NCI-H2171 treated with DMSO at 0.1 percent for 48 hours (cell line): ENCODE measurements around the gene TIAM2.
"Not testable (repeated sequence)": the region's sequence is repeated elsewhere in the genome, so short reads cannot be mapped to it uniquely, and the experiment has no call there.

Experiments used
- DNase-seq: peaks from one replicate; lab custom pipeline; 2025; lab: John Stamatoyannopoulos, UW

The TIAM2 gene

DNA sequence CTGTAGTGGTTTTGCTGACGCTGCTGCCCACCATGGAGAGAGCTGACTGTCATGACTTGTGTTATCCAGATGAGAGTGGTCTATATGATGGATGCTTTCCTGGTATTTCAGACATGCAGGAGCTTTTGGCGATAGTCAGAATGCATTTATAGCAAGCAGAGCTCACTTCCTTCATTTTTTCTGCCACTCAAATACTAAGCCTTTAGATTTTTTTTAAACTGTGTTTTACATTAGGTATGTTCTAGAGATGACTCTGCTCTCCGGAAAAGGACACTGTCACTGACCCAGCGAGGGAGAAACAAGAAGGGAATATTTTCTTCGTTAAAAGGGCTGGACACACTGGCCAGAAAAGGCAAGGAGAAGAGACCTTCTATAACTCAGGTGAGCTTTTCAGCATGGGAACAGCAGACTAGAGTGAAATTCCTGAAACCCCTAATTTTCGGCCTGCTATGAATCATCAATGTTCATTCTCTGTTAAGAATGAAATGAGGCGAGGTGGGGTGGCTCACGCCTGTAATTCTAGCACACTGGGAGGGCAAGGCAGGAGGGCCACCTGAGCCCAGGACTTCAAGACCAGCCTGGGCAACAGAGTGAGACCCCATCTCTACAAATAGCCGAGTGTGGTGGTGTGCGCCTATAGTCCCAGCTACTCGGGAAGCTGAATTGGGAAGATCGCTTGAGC, 170.1 kb downstream of the TIAM2 start:
- no peak for DNase-seq

DNA sequence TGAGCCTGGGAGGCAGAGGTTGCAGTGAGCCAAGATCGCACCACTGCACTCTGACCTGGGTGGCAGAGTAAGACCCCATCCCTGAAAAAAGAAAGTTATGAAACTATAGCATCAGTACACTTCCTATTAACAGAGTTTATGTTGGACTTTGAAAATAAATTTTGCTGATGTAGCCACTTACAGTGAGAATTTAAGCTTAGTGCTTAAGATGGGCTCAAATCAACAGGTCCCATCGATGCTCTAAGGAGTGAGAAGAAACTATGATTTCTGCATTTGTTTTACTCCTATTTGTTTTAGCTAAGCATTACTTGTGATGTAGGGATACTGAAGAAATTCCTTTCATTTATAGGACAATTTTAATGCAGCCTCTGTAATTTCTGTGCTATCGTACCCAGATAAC, 175.4 kb downstream of the TIAM2 start:
- DNase-seq: no peak

DNA sequence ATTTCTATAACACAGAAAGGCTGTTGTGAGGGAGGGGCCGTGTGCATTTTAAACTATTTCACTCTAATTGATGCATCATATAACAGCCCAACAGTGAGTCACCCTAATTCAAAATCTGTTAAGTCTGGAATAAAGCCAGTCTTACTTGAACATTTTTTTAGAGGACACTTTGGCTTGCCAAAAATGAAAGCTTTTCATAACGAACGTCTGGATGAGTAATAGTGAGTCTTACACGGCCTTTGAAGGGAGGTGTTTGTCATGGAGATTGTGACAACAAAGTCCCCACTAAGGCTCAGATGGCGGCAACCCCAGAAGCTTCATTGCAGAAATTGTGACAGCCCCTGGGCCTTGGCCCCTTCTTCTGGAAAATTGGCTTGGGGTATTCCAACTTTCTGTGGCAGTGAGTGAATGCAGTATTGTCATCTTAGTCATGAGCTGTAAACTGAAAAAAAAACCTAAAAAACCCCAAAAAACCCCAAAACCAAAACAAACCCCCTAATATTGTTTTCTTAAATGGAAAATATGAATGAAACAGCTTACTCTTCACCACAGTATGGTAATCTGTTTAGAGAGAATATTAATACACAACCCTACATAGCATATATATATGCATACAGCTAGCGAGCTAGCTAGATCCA, 176.1 kb downstream of the TIAM2 start:
- peak; percentile 86 for DNase-seq

DNA sequence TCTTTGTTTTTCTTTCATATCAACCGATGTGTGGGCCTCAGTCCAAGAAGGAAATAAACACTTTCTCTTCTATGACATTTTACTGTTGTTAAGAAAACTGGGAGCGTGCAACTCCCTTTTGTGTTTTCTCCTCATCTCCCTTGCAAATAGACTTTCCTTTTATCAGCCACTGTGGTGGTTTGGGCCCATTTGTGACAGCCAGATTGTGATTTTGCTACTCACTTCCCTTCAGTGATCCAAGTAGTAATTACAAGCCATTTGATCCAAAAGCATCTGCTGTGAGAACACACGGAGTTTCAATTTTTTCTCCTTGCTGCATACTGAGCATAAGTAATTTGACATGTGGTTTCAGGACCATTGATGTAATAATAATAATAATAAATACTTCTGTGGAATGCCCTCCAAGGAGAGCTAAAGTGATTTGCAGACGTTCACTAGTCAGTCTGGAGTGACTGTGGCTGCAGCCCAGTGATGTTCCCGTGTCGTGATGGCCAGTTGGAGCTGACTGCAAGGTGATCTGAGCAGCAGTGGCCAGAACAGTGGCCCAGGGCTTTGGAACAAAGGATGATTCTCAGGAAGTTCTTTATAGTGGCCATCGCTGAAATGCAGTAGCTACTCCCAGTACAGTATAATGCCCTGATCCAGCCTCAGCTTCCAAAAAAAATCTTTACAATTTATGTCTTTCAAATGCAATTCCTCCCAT, 176.8 kb downstream of the TIAM2 start:
- DNase-seq: peak; percentile 93

DNA sequence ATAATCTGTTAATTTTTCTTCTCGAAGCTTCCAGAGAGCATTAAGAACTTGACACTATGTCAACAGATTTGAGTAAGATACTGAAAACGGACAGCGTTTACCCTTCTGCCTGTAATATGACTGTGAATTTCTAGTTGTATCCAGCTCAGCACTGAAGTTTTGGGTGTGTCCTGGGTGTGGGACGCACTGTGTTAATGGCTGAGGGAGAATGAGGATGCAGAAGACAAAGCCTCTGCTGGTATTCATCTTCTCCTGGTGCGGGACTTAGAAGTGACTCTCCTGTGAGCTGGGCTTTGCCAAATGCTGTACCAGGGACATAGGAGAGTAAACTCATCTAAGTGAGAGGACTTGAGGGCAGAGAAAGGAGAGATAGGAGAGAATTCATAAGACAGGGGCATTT, 178.4 kb downstream of the TIAM2 start:
- no peak for DNase-seq

DNA sequence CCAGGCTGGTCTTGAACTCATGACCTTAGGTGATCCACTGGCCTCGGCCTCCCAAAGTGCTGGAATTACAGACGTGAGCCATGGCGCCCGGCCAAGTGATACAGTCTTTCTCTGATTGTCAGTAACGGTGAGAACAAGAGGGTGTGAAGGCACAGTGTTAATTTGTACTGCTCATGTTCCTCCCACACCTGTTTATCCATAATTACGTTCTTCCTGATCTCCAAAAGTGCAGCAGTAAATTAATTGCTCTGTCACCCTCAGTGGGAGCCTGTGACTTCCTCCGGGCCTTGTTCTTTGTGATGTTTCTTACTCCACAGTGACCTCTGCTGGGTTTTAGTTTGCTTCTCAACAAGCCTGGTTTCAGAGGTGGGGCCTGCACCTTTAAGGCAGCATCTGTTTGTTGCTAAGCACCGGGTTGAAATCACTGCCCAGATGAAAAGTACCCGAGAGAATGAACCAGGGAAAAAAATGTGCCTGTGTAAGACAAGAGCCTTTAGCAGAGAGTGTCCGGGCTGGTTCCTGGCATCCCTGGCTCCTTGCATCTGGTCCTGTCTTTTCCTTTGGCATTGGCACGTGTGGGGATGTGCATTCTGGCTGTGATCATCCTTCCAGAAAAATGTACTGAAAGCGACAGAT, 179.6 kb downstream of the TIAM2 start:
- DNase-seq: peak; percentile 99

DNA sequence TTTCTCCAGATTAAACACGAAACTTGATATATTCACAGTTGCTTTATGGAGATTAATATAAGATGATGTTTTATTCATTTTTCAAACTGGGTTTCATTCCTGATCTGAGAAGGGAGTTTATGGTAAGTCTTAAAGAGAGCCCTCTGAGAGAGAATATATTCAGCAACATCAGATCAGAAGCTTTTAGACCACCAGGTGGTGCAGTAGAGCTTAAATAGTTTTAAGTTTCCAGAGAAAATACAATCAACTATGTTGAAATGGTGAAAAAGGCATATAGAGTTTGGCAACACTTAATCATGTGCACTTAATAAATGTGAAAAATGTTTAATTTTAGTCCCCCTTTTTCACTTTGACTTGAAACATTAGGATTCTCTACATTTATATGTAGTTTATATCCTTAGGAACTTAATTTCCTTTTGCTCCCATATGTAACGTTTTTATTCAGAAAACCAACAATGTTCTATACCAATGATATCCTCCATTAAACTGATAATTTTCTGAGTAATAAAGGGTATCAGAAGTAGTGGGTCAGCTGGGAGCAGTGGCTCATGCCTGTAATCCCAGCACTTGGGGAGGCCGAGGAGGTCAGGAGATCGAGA, 182.3 kb downstream of the TIAM2 start:
- DNase-seq: peak; percentile 71

DNA sequence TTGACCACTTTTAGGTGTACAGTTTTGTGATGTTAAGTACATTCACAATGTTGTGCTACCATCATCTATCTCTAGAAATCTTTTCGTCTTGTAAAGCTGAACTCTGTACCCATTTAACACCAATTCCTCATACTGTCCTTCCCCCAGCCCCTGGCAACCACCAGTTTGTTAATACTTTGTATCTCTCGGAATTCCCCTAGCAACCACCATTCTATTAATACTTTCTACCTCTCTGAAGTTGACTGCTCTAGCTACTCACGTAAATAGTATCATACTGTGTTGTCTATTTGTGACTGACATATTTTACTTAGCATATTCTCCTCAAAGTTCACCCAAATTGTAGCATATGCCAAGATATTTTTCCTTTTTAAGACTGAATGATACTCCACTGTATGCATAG, 186.4 kb downstream of the TIAM2 start:
- no peak for DNase-seq

DNA sequence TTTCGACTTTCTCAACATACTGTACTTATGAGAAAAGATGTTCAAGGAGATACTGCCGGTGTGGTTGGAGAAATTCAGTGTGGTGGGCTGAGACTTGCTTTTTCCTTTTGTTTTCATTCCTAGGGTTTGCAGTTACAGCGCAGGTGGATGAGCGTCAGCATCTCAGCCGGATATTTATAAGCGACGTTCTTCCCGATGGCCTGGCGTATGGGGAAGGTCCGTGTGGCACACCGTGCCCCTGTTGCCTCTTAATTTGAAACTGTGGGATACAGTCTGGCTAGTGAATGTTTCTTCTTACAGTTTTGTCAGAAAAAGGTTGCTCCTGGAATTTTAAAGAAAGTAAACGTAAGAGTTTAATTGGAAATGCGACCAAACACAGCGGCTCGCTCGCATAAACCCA, 187.0 kb downstream of the TIAM2 start:
- no peak for DNase-seq

DNA sequence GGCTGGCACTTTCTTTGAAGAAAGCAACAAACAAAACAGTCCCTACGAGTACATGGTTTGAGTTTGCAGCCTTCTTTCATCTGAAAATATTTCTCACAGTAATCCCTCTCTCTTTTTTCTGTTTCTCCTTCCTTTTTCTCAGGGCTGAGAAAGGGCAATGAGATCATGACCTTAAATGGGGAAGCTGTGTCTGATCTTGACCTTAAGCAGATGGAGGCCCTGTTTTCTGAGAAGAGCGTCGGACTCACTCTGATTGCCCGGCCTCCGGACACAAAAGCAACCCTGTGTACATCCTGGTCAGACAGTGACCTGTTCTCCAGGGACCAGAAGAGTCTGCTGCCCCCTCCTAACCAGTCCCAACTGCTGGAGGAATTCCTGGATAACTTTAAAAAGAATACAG, 188.0 kb downstream of the TIAM2 start:
- no peak for DNase-seq

DNA sequence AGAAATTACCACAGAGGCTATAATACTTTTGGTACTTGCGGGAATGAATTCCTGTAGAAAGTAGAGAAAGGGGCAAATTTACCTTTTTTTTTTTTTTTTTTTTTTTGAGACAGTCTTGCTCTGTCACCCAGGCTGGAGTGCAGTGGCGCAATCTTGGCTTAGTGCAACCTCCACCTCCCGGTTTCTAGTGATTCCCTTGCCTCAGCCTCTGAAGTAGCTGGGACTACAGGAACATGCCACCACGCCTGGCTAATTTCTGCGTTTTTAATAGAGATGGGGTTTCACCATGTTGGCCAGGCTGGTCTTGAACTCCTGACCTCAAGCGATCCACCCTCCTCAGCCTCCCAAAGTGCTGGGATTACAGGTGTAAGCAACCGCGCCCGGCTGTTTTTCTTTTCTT, 189.9 kb downstream of the TIAM2 start:
- not testable (repeated sequence) for DNase-seq

DNA sequence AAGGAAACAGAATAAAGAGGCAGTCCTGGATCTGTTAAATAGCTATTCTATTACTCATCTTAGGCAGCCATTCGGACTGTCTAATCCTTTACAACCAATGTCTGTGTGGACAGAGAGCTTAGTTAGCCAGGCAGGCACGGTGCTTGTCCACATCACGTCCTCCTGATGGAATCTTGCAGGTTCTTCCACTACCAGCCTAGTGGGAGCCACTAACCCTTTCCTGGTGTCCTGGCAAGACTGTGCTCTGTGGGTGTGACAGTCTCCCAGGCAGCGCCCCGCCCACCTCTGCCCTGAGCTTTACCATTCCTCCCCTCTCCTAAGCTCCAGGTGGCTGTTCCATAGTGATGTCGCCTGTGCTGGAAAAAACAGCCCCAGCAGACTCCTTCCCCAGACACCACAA, 190.4 kb downstream of the TIAM2 start:
- no peak for DNase-seq

DNA sequence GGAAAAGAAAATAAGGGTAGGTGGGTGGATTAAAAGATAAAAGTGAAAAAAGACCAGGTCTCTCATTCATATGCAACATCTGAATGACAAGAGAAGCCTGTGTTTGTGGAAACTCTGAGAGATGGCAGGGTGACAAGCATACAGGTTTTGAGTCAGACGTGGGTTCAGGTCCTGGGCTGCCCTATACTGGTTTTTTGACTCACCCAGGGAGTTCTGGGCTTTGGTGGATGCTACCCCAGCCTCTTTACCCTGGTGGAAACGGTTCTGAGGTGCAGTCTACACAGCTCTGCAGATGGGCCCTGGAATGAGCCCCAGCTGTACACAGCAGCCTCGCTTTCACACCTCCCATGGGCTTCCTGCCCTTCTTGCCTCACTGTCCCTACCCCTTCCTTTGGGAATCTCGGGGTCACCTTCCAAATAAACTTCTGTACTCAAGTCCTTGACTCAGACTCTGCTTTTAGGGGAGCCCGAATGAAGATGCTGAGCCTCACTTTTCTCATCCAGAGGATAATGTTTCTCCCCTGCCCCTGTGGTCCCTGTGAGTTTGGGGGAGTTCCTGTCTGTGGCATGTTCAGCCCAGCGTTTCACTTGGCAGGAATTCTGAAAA, 191.0 kb downstream of the TIAM2 start:
- DNase-seq: no peak

DNA sequence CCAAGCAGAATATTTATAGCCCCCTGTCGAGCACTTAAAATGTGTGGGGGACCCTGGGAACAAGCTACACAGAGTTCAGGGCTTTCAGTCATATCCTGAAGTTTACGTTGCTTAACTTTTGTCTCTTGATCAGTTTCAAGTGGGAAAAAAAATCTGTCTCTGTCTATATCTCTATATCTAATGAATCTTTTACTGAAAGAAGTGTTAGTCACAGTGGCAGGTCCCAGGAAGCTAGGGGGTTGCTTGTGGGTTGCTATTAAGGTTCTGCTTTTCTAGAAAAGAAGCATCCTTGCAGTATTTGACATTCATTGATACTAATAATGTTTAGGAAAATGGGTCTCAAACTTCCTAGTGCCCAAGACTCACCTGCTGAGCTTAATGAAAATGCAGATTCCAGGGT, 192.0 kb downstream of the TIAM2 start:
- DNase-seq: no peak

DNA sequence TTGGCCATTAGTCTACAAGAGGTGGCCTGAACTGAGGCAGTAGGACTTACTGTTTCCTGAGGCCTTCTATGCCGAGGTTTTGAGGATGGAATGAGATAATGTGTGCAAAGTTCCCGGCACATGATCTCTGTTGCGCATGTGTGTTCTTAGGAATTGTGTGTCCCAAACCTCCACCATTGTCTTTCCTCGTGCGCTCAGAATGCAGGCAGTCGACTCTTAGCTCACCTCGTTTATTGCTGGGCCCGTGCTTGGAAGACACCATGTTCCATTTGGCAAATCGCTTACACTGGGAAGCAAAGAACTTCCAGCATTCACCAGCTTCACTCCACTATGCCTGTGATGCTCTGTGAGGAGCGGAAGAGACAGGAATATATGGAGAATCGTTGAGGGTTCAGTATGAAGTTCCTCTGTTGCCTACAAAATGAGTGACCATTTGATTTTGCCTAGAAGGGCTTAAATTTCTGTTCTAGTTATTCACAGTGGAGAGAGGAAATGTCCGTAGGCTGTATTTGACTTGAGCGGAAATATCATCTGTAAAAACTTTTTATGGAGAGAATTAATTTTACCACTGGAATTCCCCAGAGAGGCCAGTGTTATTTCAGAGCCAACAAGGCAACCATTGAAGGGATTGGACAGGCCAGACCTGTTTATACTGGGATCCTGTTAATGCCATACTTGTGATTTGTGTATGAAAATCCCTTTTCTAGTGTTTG, 193.0 kb downstream of the TIAM2 start:
- DNase-seq: no peak

DNA sequence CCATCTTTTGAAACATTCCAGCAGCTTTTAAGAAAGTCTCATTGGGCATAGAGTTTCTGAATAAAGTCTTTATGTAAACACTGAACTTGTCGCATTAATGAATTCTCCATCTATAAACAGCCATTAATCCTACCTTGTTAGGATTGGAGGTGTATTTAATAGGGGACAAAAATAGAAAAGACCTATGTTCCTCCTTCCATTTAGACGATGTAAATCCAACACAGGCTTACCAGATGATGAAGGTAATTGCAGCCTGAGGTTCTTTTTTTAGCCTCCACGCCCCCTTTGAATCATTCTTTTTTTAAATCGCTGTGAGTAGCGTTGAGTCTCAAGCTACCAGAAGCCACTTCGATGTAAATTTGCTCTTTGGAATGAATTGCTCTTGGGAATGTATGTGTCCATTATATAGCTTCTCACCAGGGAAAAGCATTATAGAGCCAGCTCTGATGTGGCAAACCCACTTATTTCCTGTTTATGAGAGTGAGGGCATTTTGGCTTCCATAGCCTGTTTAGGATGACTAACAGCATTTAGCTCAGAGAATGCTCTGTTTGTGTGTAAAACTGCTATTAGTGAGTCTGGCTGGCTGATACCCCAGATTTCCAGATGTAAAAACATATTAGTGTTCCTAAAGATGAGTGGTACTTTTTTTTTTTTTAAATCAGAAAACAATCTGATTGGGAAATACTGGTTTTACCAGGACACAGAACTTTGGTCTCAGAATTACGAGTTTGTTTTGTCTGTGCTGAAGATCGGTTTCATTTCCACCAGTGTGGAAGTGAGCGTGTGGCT, 193.8 kb downstream of the TIAM2 start:
- DNase-seq: no peak

DNA sequence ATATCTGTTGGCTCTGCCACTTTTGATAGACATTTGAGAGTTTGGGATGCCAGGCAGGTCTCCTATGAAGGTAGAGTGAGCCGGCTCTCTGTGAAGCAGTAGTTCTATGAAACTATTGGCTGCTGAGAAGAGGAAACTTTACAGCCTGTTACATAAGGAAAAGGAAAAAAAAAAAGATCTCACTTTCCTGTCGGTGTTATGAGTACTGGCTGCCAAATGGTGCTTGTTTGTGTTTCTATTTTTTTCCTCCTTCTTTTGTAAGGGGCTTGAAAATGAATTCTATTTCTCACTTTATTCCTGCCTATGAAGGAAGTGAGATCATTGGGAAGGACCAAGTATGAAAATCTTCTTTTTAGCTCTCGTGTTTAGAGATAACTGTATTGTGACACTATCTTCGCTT, 195.6 kb downstream of the TIAM2 start:
- DNase-seq: peak; percentile 5

DNA sequence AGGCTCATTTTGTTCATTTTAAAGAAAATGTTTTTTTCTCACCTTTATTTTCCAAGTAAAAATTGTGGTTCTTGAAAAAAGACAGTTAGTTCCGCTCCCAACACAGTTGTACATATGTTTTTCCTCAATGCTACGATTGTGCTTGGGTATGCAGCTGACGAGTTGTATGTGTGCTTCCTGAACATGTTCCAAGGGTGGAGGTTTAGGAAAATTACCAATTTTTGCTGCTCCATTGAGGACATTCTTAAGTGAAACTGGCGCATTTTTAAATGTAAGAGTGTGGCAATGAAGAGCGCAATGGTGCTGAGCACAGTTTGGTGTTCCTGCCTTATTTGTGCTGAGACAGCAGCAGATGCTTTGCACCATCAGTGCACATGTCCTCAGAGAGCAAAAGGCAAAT, 198.4 kb downstream of the TIAM2 start:
- DNase-seq: no peak

DNA sequence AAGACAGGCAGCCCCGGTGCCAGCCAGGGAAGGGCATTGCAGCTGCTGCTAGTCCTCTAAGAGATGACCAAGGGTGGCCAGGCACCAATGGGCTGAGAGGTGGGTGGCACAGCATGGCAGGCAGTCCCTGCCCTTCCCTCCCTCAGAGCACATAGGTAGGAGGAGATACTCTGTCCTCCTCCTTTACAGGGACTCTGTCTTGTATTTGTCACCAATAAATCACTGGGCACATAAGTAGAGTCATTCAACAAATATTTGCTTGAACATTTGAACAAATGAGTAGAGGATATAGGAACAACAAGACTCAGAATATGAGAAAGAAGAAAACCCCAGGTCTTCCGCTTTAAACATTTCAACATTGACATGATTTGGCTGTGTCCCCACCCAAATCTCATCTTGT, 199.3 kb downstream of the TIAM2 start:
- DNase-seq: no peak

DNA sequence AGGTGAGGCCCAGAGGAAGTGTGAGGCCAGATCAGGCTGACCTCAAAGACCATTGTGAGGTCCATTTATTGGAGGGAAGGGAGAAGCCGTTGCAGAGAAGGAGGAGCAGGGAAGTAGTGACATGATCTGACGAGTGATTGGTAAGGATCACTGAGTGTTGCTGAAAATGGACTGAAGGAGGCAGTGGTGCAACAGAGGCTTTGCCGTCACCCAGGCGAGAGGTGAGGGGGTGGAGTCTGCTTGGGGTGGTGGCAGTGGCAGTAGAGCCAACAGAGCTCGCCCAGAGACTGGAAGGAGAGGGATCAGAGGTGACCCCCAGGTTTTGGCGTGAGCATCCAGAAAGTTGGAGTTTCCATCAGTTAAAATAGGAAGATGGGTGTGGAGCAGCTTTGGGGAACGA, 200.8 kb downstream of the TIAM2 start:
- DNase-seq: no peak

DNA sequence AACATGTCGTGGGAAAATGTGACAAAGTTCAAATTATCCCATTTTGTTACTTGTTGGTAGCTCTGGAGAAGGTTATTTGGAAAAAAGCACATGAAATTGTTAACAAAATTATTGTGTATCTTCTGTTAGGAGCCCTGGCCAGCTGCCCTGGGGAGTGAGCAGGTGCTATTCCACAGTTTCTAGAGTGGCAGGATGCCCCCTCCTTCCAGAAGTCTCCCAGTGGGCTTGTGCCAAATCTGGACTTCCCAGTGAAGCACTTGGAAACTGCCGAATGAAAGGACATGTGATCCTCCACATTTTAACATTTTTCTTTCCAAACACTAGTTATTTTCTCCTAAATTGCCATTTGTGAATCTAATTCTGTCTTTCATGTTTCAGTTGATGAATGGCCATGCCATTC, 201.8 kb downstream of the TIAM2 start:
- DNase-seq: no peak
